GM04504 (cell line): ENCODE results near the gene ABCC12.

ENCODE experiments used
- DNase-seq: peaks from one replicate; pipeline ENCODE4 v3.0.0-alpha.2; 2012; ENCODE audit warnings: low read depth

ABCC12 gene

GRCh38 chr16:48165961-48166578 lies 10.3 kb upstream of the ABCC12 start:
- no peak for DNase-seq

GRCh38 chr16:48164907-48165715 lies 9.3 kb upstream of the ABCC12 start:
- peak; percentile 28 for DNase-seq

GRCh38 chr16:48162839-48163410 lies 7.1 kb upstream of the ABCC12 start:
- no peak for DNase-seq

- no peak for DNase-seq
These were observed 6.1 kb upstream of the ABCC12 start for GRCh38 chr16:48161906-48162305.

GRCh38 chr16:48160575-48160974 lies 4.8 kb upstream of the ABCC12 start:
- DNase-seq = no peak

- DNase-seq = peak; percentile 20
These were observed 2.5 kb upstream of the ABCC12 start for GRCh38 chr16:48158296-48158695.

GRCh38 chr16:48157794-48158193 lies 2.0 kb upstream of the ABCC12 start:
- DNase-seq = no peak

- DNase-seq = no peak
These were observed 1.5 kb upstream of the ABCC12 start for GRCh38 chr16:48157302-48157701.

- DNase-seq = peak; percentile 21
These were observed 1.0 kb upstream of the ABCC12 start for GRCh38 chr16:48156790-48157209.

- no peak for DNase-seq
These were observed 2.0 kb downstream of the ABCC12 start for GRCh38 chr16:48153774-48154173.

GRCh38 chr16:48152226-48152625 lies 3.6 kb downstream of the ABCC12 start:
- DNase-seq = no peak

GRCh38 chr16:48150707-48151106 lies 5.1 kb downstream of the ABCC12 start:
- no peak for DNase-seq

GRCh38 chr16:48146710-48147109 lies 9.1 kb downstream of the ABCC12 start:
- DNase-seq = no peak

- DNase-seq = no peak
These were observed 9.7 kb downstream of the ABCC12 start for GRCh38 chr16:48146131-48146530.

GRCh38 chr16:48143812-48144368 lies 11.9 kb downstream of the ABCC12 start:
- no peak for DNase-seq

- no peak for DNase-seq
These were observed 15.0 kb downstream of the ABCC12 start for GRCh38 chr16:48140821-48141220.

- no peak for DNase-seq
These were observed 16.3 kb downstream of the ABCC12 start for GRCh38 chr16:48139517-48139916.

- no peak for DNase-seq
These were observed 17.2 kb downstream of the ABCC12 start for GRCh38 chr16:48138543-48138942.

GRCh38 chr16:48137822-48138221 lies 18.0 kb downstream of the ABCC12 start:
- DNase-seq = no peak

GRCh38 chr16:48136547-48137360 lies 19.0 kb downstream of the ABCC12 start:
- no peak for DNase-seq

GRCh38 chr16:48133455-48134211 lies 22.2 kb downstream of the ABCC12 start:
- no peak for DNase-seq
